RWPE1 (cell line): ENCODE data around the gene UGT1A1.

Experiments
- CTCF ChIA-PET: fragments of 350-600 bp; sonication (Branson Sonifier 250); formaldehyde crosslinking; extraction: SDS; loops from one replicate; lab custom pipeline; 2021; lab: Yijun Ruan, JAX
- POLR2A ChIA-PET: fragments of 400-600 bp; formaldehyde crosslinking; extraction: SDS; loops from one replicate; lab custom pipeline; 2020; ENCODE audit warnings: antibody characterized with exemption; ENCODE audit not compliant: low non-redundant PET; lab: Yijun Ruan, JAX
- DNase-seq: peaks from one replicate; pipeline ENCODE4 v3.0.0; 2012; ENCODE audit warnings: low spot score
- H3K27ac ChIP-seq: fragments of 450-650 bp; 2 replicates; pipeline ENCODE4 v1.5.1; 2017
- TF ChIP-seq, protein P1 (sequence below): fragments of 450-650 bp; conservative IDR thresholded peaks from 2 replicates; pipeline ENCODE4 v1.5.1; 2017; ENCODE audit warnings: low read depth, mild to moderate bottlenecking

The UGT1A1 gene

DNA sequence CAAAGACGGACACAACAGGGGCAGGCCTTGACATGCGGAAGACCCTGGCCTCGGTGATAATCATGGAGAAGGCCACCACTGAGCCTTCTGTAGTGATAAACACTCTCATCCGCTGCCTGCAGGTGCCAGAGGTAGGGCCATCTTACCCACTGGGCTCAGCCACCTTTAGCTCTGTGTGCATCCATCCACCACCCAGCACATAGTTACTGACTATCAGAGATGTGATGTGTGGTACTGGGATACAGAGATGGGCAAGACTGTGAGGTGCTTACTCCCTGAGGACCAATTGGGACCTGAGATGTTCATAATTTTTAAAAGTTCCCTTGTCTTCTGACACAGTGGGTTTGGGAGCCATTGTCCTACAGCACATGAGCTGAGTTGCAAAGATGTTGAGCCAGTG is 19.7 kb downstream of the UGT1A1 start:
- no peak for DNase-seq
- ChIA-PET CTCF (interaction anchor here (0.6 kb wide), 1 partner anchor 332 kb away, joined by 5 read pairs; no protein-coding TSS in a partner anchor), POLR2A (no interaction called here)
- H3K27ac ChIP-seq, result no peak overlapping the region
- TF ChIP-seq, protein P1, sequence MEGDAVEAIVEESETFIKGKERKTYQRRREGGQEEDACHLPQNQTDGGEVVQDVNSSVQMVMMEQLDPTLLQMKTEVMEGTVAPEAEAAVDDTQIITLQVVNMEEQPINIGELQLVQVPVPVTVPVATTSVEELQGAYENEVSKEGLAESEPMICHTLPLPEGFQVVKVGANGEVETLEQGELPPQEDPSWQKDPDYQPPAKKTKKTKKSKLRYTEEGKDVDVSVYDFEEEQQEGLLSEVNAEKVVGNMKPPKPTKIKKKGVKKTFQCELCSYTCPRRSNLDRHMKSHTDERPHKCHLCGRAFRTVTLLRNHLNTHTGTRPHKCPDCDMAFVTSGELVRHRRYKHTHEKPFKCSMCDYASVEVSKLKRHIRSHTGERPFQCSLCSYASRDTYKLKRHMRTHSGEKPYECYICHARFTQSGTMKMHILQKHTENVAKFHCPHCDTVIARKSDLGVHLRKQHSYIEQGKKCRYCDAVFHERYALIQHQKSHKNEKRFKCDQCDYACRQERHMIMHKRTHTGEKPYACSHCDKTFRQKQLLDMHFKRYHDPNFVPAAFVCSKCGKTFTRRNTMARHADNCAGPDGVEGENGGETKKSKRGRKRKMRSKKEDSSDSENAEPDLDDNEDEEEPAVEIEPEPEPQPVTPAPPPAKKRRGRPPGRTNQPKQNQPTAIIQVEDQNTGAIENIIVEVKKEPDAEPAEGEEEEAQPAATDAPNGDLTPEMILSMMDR, result no peak

DNA sequence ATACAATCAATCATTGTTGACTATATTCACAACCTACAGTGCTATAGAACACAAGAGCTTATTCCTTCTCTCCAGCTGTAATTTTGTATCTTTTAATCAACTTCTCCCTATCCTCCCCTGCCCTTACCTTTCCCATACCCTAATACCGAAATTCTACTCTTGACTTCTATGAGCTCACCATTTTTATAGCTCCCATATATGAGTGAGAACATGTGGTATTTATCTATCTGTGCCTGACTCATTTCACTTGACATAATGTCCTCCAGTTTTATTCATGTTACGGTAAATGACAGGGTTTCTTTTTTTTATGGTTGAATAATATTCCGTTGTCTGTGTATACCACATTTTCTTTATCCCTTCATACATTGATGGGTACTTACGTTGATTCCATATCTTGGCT is 20.7 kb downstream of the UGT1A1 start:
- no peak for DNase-seq
- TF ChIP-seq, protein P1, result no peak
- no peak overlapping the region for H3K27ac ChIP-seq
- POLR2A ChIA-PET, result no interaction called here
- CTCF ChIA-PET, result no interaction called here

DNA sequence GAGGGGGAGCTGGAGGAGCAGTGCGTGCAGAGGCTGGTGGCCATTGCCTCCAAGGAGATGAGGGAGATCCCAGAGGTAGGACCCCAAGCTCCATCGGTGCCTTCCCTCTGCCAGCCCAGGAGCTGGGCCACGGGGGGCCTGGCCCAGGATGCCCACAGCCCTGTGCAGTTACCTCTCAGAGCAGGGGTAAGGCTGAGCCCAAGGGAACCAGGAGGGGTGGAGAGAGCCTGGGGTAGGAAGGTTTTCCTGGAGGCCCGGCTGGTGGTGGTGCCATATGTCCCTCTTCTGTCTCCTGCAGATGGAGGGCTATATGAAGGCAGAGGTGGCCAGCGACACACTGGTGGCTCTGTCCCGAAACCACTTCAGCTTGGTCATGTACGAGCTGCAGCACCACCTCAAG is 29.5 kb downstream of the UGT1A1 start:
- TF ChIP-seq, protein P1, result no peak
- ChIA-PET CTCF (no interaction called here), POLR2A (no interaction called here)
- no peak for DNase-seq
- no peak overlapping the region for H3K27ac ChIP-seq

DNA sequence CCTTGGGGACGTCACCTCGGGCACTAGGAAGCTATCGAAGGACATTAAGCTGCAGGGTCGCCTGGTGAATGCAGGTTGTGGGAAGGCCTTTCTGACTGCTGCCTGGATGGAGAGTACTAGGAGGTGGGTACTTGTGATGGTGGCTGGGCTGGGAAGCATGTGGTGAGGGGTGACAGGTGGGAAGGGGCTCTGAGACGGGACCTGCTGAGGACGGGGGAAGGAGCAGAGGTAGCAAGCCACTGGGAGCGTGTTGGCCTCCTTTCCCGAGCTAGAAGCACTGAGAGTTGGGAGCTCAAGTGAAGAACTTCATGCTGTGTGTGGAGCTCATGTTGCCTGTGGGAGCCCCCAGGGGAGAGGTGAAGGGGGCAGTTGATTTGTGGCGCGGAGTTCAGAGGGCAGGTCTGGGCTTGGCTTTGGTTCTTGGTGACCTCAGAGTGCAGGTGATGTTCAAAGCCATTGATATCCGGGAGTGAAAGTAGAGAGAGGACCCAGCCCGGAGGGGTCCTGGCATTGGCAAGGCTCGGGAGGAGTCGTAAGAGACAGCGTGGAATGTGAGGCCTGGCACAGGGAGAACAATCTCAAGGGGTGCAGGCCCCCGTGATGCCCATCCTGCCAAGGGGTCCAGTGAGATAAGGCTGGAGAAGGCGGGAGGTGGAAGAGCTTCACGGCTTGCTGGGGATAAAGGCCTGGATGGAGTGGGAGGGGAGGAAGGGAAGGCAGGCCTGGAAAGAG is 31.2 kb downstream of the UGT1A1 start:
- TF ChIP-seq, protein P1, result no peak
- CTCF ChIA-PET, result interaction anchor here (0.8 kb wide), 1 partner anchor 13 kb away, joined by 3 read pairs; no protein-coding TSS in a partner anchor
- DNase-seq, result no peak
- H3K27ac ChIP-seq, result no peak overlapping the region
- POLR2A ChIA-PET, result no interaction called here

DNA sequence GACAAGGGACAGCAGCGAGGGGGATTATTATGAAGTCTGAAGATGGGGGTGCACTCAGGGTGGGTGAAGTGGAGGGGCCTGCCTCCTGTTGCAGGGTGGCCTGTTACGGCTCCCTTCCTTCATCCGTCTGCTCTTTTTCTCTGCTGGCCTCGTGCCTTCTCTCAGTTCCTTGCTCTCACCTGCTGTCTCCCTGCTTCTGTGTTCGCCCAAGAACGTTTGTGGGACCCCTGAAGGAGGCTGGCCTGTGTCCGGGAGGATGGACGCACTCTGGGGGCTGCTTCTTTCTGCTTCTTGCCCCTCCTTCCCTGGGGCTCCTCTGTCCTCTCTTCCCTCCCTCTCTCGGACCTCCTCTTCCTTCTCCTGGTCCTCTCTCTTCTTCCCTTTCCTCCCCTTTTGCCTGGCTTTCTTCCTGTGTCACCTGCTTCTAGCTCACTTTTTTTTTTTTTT is 31.8 kb downstream of the UGT1A1 start:
- no peak for DNase-seq
- H3K27ac ChIP-seq, result no peak overlapping the region
- TF ChIP-seq, protein P1, result no peak
- ChIA-PET CTCF (no interaction called here), POLR2A (no interaction called here)

DNA sequence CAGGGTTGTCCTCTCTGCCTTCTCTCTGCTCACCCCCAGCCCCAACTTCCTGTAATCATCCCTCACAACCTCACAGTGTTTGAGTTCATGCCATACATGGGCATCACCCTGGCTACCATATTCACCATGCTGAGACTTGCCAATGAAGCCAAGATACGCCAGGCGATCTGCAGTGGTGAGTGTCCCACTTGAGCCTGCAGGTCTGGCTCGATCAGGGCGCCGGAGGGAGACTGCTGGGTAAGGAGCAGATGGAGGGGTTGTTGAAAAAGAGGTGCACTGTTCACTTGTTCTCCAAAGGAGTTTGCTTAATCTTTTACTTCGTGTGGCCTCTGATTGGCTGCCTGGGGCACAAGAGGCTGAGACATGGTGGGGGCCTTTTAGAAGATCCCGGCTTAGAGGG is 32.6 kb downstream of the UGT1A1 start:
- TF ChIP-seq, protein P1, result no peak
- POLR2A ChIA-PET, result no interaction called here
- H3K27ac ChIP-seq, result no peak overlapping the region
- no peak for DNase-seq
- CTCF ChIA-PET, result no interaction called here
